Erythroblast (primary cell): ENCODE data around the gene AP1B1.

Experiments
- GATA1 ChIP-seq: IDR thresholded peaks from 2 replicates; pipeline ENCODE4 v1.6.1; 2011; ENCODE audit warnings: low read depth, mild to moderate bottlenecking, control low read depth, low read length, moderate library complexity
- POLR2A ChIP-seq: IDR thresholded peaks from 2 replicates; pipeline ENCODE4 v1.6.1; 2011; ENCODE audit warnings: mild to moderate bottlenecking, low read length

- no peak for TF ChIP-seq POLR2A
- TF ChIP-seq GATA1 = no peak
Observed at GRCh38 chr22:29427176-29427760, 38.9 kb upstream of the AP1B1 start.
